Heart left ventricle (tissue), 13 donors: Measurements from ENCODE around the gene RPS16.

ENCODE experiments used
- POLR2A ChIP-seq, 2 donors: fragments of 450-650 bp; IDR thresholded peaks; one replicate each; pipeline ENCODE4 v1.6.1; 2017; ENCODE audit warnings: antibody characterized with exemption in 2 of 2, mild to moderate bottlenecking in 2 of 2, moderate library complexity in 2 of 2
- TF ChIP-seq, protein P1 (sequence below), 12 donors: fragments of 200-600 bp; sonication (generic) in 4 of 12; IDR thresholded peaks; one replicate each; pipeline versions ENCODE4 v1.5.0 to v1.8.0; 2018 to 2022; ENCODE audit warnings: antibody characterized with exemption in 12 of 12, mild to moderate bottlenecking in 5 of 12
- donor health status: ischemic (EF 13 %, LVEDD 7.1; RV severe dilation, severe dysfunction).
- donor health status: DM: no; HTN: yes; CAD: no.
- donor health status: DM: no; HTN: no; CAD: no.
- donor health status: ischemic (EF 25% LVEDD 6.9; RV normal size, moderate dysfunction).
- donor health status: ischemic (EF 25% LVEDD 5.7; RV mildly dilated, moderate dysfunction).
- donor health status: ischemic (EF 35%, LVEDD 5.7; RV mildly dilated, moderate dysfunction).
- donor health status: nonischemic (EF 11% LVEDD 7.7; RV severe dilation, severe dysfunction).
- donor health status: DM: yes; HTN: yes; CAD: no.
- donor health status: PGD.
- donor health status: ischemic (EF 29% LVEDD 5.4; RV normal size, mild dysfunction).
- donor health status: nonischemic (EF 23%, LVEDD 6.1; RV moderate dilation, normal function).

DNA sequence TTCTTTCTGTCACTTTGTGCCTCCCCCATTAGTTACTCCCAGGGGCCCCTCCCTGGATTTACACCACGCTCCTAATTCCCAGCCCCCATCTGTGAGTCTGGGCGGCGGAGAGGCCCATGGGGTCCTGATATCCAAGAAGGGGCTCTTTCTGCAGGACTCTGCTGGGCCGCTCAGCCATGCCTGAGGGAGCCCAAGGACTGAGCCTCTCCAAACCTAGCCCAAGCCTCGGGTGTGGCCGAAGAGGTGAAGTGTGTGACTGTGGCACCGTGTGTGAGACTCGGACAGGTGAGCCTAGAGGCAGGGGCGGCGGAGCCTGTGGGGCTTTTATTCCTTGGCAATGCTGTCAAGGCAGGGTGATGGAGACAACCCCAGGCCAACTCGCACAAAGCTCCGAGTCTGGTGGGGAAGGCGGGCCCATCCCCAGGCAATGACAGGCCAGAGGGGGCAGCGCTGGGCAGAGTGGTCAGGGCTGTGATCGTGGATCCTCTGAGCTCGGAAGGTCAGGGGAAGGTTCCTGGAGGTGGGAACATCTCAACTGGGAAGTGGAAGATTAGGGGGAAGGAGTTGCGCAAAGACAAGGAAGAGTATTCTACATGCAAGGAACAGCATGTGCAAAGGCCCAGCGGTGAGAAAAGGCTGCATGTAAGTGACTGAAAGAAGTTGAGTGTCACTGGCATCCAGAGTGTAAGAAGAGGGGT, 21.7 kb downstream of the RPS16 start:
- TF ChIP-seq, protein P1, sequence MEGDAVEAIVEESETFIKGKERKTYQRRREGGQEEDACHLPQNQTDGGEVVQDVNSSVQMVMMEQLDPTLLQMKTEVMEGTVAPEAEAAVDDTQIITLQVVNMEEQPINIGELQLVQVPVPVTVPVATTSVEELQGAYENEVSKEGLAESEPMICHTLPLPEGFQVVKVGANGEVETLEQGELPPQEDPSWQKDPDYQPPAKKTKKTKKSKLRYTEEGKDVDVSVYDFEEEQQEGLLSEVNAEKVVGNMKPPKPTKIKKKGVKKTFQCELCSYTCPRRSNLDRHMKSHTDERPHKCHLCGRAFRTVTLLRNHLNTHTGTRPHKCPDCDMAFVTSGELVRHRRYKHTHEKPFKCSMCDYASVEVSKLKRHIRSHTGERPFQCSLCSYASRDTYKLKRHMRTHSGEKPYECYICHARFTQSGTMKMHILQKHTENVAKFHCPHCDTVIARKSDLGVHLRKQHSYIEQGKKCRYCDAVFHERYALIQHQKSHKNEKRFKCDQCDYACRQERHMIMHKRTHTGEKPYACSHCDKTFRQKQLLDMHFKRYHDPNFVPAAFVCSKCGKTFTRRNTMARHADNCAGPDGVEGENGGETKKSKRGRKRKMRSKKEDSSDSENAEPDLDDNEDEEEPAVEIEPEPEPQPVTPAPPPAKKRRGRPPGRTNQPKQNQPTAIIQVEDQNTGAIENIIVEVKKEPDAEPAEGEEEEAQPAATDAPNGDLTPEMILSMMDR (IDR thresholded peaks at IDR 0.05): peak in 2 of 12 donors; percentile 9 to 15
- TF ChIP-seq POLR2A (IDR thresholded peaks at IDR 0.05): no peak
